K562 (cell line): ENCODE data around the gene SYVN1. TPM values are rescaled to one million over a fixed set of nuclear protein-coding genes. Genes with fewer than 3 reads are reported as not detected.

Experiments
- PURB ChIP-seq: sonication (generic); formaldehyde crosslinking; IDR thresholded peaks from 2 replicates; pipeline ENCODE4 v1.9.0; 2021; ENCODE audit warnings: low read depth, mild to moderate bottlenecking, missing genetic modification reagents
- TAL1 ChIP-seq: fragments of 450-650 bp; IDR thresholded peaks from 2 replicates; pipeline ENCODE4 v1.6.1; 2016; ENCODE audit warnings: mild to moderate bottlenecking
- polyA plus RNA-seq, 8 experiments: library from polyadenylated mRNA; depleted of rRNA in 4 of 8; stranded (reverse) in 5 of 8; unstranded in 3 of 8; fragments of >200 nt; fragmentation: Nextera tagmentation in 2 of 8; fragmentation: Illumina TruSeq in 1 of 8; extraction: Ambion mirVana in 2 of 8; extraction: Trizol in 1 of 8; gene quantifications; 2 replicates each; pipeline versions ENCODE4 v1.2.1 to v1.2.3, GENCODE V29; 2011 to 2014; ENCODE audit warnings: inconsistent platforms in 1 of 8, missing spikeins in 1 of 8
- total RNA-seq, 7 experiments: library from RNA; depleted of rRNA in 6 of 7; stranded (reverse); fragments of >200 nt in 6 of 7; fragmentation: Illumina TruSeq in 2 of 7; extraction: Trizol in 2 of 7; gene quantifications; 2 replicates each; pipeline versions ENCODE4 v1.2.1 to v1.2.3, GENCODE V29; 2011 to 2021; ENCODE audit warnings: low replicate concordance in 1 of 7
- TF ChIP-seq, protein P1 (sequence below): sonication (generic); formaldehyde crosslinking; IDR thresholded peaks from 2 replicates; pipeline ENCODE4 v1.8.0; 2023; ENCODE audit warnings: mild to moderate bottlenecking, missing genetic modification reagents
- TF ChIP-seq, protein P2 (sequence below), 2 experiments: fragments of 450-650 bp; formaldehyde crosslinking in 1 of 2; IDR thresholded peaks; 2 replicates each; pipeline versions ENCODE4 v1.4.0 to v1.6.1; 2014 to 2020; ENCODE audit warnings: mild to moderate bottlenecking in 2 of 2, borderline replicate concordance in 1 of 2, low read depth in 1 of 2
- TF ChIP-seq, protein P3 (sequence below): fragments of 450-650 bp; conservative IDR thresholded peaks from 2 replicates; pipeline ENCODE4 v1.6.1; 2016; ENCODE audit warnings: missing genetic modification characterization, low read depth, mild to moderate bottlenecking, control low read depth, missing compliant biosample characterization
- TF ChIP-seq, protein P4 (sequence below): sonication (generic); formaldehyde crosslinking; IDR thresholded peaks from 2 replicates; pipeline ENCODE4 v1.9.0; 2022; ENCODE audit warnings: mild to moderate bottlenecking, missing genetic modification reagents

The SYVN1 gene
- total and polyA plus RNA-seq, 9 of the 15 experiments (the other 6 are each of a cell fraction or from before 2014, with no cell fraction given) = 0.41 to 47.4 (median 9.9) TPM

DNA sequence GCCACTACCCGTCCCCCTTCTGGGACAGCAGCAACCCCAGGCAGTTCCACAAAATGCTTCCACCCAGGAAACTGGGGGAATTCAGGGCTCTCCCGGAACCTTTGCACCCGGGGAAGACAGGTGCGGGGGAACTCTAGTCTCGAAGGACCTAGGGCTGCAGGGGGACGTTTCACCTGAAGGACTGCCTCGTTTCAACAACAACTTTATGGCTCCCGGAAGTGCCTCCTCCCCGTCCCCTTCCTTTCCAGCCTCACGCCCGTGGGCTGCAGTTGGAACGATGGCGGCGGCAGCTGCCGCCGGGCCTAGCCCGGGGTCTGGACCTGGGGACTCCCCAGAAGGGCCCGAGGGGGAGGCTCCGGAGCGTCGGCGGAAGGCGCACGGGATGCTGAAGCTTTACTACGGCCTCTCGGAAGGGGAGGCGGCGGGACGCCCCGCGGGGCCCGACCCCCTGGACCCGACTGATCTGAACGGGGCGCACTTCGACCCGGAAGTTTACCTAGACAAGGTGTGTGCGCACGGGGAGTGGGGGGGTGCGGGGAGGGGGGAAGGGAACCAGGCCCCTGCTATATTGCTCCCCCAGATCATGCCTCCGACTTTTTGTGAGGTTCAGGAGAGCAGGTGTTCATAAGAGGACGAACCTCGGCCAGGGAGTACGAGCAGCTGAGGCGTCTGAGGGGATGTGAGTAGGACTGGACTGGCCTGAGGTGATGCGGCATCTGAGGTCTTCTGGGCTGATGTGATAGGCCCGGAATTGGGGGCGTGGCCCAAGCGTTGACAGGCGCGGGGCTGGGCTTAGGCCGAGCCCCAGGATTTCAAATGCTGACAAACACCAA is 38.1 kb downstream of the SYVN1 start, which contains the start of gene VPS51 (continued):
- TF ChIP-seq, protein P1, sequence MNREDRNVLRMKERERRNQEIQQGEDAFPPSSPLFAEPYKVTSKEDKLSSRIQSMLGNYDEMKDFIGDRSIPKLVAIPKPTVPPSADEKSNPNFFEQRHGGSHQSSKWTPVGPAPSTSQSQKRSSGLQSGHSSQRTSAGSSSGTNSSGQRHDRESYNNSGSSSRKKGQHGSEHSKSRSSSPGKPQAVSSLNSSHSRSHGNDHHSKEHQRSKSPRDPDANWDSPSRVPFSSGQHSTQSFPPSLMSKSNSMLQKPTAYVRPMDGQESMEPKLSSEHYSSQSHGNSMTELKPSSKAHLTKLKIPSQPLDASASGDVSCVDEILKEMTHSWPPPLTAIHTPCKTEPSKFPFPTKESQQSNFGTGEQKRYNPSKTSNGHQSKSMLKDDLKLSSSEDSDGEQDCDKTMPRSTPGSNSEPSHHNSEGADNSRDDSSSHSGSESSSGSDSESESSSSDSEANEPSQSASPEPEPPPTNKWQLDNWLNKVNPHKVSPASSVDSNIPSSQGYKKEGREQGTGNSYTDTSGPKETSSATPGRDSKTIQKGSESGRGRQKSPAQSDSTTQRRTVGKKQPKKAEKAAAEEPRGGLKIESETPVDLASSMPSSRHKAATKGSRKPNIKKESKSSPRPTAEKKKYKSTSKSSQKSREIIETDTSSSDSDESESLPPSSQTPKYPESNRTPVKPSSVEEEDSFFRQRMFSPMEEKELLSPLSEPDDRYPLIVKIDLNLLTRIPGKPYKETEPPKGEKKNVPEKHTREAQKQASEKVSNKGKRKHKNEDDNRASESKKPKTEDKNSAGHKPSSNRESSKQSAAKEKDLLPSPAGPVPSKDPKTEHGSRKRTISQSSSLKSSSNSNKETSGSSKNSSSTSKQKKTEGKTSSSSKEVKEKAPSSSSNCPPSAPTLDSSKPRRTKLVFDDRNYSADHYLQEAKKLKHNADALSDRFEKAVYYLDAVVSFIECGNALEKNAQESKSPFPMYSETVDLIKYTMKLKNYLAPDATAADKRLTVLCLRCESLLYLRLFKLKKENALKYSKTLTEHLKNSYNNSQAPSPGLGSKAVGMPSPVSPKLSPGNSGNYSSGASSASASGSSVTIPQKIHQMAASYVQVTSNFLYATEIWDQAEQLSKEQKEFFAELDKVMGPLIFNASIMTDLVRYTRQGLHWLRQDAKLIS = no peak
- TF ChIP-seq, protein P2, sequence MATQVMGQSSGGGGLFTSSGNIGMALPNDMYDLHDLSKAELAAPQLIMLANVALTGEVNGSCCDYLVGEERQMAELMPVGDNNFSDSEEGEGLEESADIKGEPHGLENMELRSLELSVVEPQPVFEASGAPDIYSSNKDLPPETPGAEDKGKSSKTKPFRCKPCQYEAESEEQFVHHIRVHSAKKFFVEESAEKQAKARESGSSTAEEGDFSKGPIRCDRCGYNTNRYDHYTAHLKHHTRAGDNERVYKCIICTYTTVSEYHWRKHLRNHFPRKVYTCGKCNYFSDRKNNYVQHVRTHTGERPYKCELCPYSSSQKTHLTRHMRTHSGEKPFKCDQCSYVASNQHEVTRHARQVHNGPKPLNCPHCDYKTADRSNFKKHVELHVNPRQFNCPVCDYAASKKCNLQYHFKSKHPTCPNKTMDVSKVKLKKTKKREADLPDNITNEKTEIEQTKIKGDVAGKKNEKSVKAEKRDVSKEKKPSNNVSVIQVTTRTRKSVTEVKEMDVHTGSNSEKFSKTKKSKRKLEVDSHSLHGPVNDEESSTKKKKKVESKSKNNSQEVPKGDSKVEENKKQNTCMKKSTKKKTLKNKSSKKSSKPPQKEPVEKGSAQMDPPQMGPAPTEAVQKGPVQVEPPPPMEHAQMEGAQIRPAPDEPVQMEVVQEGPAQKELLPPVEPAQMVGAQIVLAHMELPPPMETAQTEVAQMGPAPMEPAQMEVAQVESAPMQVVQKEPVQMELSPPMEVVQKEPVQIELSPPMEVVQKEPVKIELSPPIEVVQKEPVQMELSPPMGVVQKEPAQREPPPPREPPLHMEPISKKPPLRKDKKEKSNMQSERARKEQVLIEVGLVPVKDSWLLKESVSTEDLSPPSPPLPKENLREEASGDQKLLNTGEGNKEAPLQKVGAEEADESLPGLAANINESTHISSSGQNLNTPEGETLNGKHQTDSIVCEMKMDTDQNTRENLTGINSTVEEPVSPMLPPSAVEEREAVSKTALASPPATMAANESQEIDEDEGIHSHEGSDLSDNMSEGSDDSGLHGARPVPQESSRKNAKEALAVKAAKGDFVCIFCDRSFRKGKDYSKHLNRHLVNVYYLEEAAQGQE (IDR thresholded peaks at IDR 0.05; ENCODE audit: borderline replicate concordance) = no peak
- TF ChIP-seq, protein P2 (CRISPR knock-in tag; IDR thresholded peaks at IDR 0.05; ENCODE audit: low read depth) = peak; percentile 67; the same call in 1 of the 2 replicates
- TF ChIP-seq, protein P3, sequence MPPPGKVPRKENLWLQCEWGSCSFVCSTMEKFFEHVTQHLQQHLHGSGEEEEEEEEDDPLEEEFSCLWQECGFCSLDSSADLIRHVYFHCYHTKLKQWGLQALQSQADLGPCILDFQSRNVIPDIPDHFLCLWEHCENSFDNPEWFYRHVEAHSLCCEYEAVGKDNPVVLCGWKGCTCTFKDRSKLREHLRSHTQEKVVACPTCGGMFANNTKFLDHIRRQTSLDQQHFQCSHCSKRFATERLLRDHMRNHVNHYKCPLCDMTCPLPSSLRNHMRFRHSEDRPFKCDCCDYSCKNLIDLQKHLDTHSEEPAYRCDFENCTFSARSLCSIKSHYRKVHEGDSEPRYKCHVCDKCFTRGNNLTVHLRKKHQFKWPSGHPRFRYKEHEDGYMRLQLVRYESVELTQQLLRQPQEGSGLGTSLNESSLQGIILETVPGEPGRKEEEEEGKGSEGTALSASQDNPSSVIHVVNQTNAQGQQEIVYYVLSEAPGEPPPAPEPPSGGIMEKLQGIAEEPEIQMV (tag) = no peak; the same call in 1 of the 2 replicates
- TF ChIP-seq, protein P4, sequence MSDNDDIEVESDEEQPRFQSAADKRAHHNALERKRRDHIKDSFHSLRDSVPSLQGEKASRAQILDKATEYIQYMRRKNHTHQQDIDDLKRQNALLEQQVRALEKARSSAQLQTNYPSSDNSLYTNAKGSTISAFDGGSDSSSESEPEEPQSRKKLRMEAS (CRISPR knock-in tag) = no peak
- 0 out of 2 replicates have a peak, but pooled peaks have one; percentile 16 for TF ChIP-seq TAL1
- TF ChIP-seq PURB = no peak
